Fibroblast of lung (primary cell): ENCODE data around the gene FNDC3B. TPM values are rescaled to one million over a fixed set of nuclear protein-coding genes. Genes with fewer than 3 reads are reported as not detected.
A peak's percentile ranks its signal among the peaks of the same experiment; 100 is the strongest.

ENCODE experiments used
- DNase-seq, 2 donors: peaks; one replicate each; pipeline versions ENCODE4 v3.0.0 to v3.0.0-alpha.2; 2010; ENCODE audit warnings: low read depth in 2 of 2
- H2AFZ ChIP-seq: 2 replicates; pipeline ENCODE4 v1.5.1; 2012; ENCODE audit warnings: low read length, control low read depth, inconsistent platforms
- H3K27ac ChIP-seq: 2 replicates; pipeline ENCODE4 v1.5.1; 2011; ENCODE audit warnings: low read length, control low read depth; ENCODE audit not compliant: insufficient read depth
- H3K27me3 ChIP-seq: 2 replicates; pipeline ENCODE4 v1.5.1; 2011; ENCODE audit warnings: mild to moderate bottlenecking, low read length; ENCODE audit not compliant: control insufficient read depth, insufficient read depth
- H3K36me3 ChIP-seq: 2 replicates; pipeline ENCODE4 v1.5.1; 2011; ENCODE audit warnings: low read length; ENCODE audit not compliant: control insufficient read depth, insufficient read depth
- H3K4me1 ChIP-seq: 2 replicates; pipeline ENCODE4 v1.5.1; 2011; ENCODE audit warnings: low read length; ENCODE audit not compliant: control insufficient read depth, insufficient read depth; ENCODE audit errors: extremely low read depth
- H3K4me2 ChIP-seq: 2 replicates; pipeline ENCODE4 v1.5.1; 2011; ENCODE audit warnings: low read length, control low read depth; ENCODE audit not compliant: insufficient read depth; ENCODE audit errors: extremely low read depth
- H3K4me3 ChIP-seq, 4 experiments: fragments of 200-600 bp in 1 of 4; sonication (generic) in 1 of 4; replicated peaks in 1 of 4; 2 replicates each; pipeline ENCODE4 v1.5.1; 2011 to 2016; ENCODE audit warnings: low read length in 4 of 4, low read depth in 3 of 4, mild to moderate bottlenecking in 3 of 4, control low read depth in 2 of 4, inconsistent platforms in 1 of 4, mixed read lengths in 1 of 4; ENCODE audit not compliant: insufficient read depth in 1 of 4; ENCODE audit errors: control extremely low read depth in 1 of 4
- H3K79me2 ChIP-seq: 2 replicates; pipeline ENCODE4 v1.5.1; 2012; ENCODE audit warnings: mild to moderate bottlenecking, low read length, inconsistent platforms; ENCODE audit not compliant: control insufficient read depth, insufficient read depth
- H3K9ac ChIP-seq: 2 replicates; pipeline ENCODE4 v1.5.1; 2011; ENCODE audit warnings: mild to moderate bottlenecking, low read length, control low read depth; ENCODE audit not compliant: insufficient read depth
- H3K9me3 ChIP-seq: 2 replicates; pipeline ENCODE4 v1.5.1; 2012; ENCODE audit warnings: low read depth, low read length; ENCODE audit not compliant: control insufficient read depth, insufficient read depth
- H4K20me1 ChIP-seq: 2 replicates; pipeline ENCODE4 v1.5.1; 2011; ENCODE audit warnings: low read length; ENCODE audit not compliant: control insufficient read depth, insufficient read depth; ENCODE audit errors: extremely low read depth
- EZH2 ChIP-seq: IDR thresholded peaks from 2 replicates; pipeline ENCODE4 v1.5.1; 2012; ENCODE audit warnings: low read length, control low read depth, mild to moderate bottlenecking; ENCODE audit errors: missing control alignments
- polyA plus RNA-seq, 2 donors: library from polyadenylated mRNA; depleted of rRNA in 1 of 2; stranded (reverse) in 1 of 2; unstranded in 1 of 2; fragments of >200 nt; gene quantifications; 2 replicates each; pipeline ENCODE4 v1.2.1, GENCODE V29; 2011 to 2012; ENCODE audit warnings: missing spikeins in 1 of 2
- total RNA-seq: library from RNA; depleted of rRNA; stranded (reverse); fragments of >200 nt; gene quantifications from 2 replicates; pipeline ENCODE4 v1.2.1, GENCODE V29; 2014
- TF ChIP-seq, protein P1 (sequence below), 2 donors: IDR thresholded peaks in 1 of 2; conservative IDR thresholded peaks in 1 of 2; 1 replicate in 1 of 2; 2 replicates in 1 of 2; pipeline ENCODE4 v1.5.1; 2011 to 2012; ENCODE audit warnings: low read length in 2 of 2, control low read depth in 1 of 2, inconsistent platforms in 1 of 2, low read depth in 1 of 2, mild to moderate bottlenecking in 1 of 2

The FNDC3B gene
- total and polyA plus RNA-seq, 2 donors (not counting 1 experiment from before 2014, with no cell fraction given) = 26.1 to 76.8 TPM

DNA sequence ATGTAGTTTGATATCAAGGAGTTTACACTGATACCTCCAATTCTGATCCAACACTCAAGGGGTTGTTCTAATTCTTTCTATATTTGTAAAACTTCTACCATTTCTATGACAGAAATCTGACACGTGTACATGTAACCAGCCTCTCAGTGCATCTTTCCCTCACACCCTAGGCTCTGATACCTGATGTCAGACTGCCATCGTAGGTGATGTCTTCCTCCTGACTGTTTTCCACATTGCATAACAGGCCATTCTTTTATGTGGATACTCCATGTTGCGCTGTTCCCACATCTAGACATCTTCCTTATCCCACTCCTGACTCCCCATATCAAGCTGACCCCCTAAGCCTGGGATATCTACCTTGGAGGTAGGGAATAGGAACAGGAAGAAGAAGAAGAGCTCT is 159.1 kb downstream of the FNDC3B start:
- H3K9me3 ChIP-seq = no peaks in the 10 kb centered on the region
- DNase-seq = no peak
- no peak overlapping the region for H3K4me3 ChIP-seq
- H3K4me1 ChIP-seq = peaks cover 22% of the 10 kb centered on the region
- TF ChIP-seq EZH2 = no peak
- TF ChIP-seq, protein P1, sequence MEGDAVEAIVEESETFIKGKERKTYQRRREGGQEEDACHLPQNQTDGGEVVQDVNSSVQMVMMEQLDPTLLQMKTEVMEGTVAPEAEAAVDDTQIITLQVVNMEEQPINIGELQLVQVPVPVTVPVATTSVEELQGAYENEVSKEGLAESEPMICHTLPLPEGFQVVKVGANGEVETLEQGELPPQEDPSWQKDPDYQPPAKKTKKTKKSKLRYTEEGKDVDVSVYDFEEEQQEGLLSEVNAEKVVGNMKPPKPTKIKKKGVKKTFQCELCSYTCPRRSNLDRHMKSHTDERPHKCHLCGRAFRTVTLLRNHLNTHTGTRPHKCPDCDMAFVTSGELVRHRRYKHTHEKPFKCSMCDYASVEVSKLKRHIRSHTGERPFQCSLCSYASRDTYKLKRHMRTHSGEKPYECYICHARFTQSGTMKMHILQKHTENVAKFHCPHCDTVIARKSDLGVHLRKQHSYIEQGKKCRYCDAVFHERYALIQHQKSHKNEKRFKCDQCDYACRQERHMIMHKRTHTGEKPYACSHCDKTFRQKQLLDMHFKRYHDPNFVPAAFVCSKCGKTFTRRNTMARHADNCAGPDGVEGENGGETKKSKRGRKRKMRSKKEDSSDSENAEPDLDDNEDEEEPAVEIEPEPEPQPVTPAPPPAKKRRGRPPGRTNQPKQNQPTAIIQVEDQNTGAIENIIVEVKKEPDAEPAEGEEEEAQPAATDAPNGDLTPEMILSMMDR (conservative IDR thresholded peaks at IDR 0.05 in 1 of 2, IDR thresholded peaks at IDR 0.05 in 1 of 2; ENCODE audit: low read depth in 1 of 2, low read length in 2 of 2) = no peak
- no peak overlapping the region for H3K4me2 ChIP-seq
- no peaks in the 10 kb centered on the region for H3K27me3 ChIP-seq
- H3K79me2 ChIP-seq = peaks cover 49% of the 10 kb centered on the region
- H3K9ac ChIP-seq = no peak overlapping the region
- no peaks in the 10 kb centered on the region for H4K20me1 ChIP-seq
- H3K27ac ChIP-seq = no peak overlapping the region
- H2AFZ ChIP-seq = no peak overlapping the region
- H3K36me3 ChIP-seq = no peaks in the 10 kb centered on the region

DNA sequence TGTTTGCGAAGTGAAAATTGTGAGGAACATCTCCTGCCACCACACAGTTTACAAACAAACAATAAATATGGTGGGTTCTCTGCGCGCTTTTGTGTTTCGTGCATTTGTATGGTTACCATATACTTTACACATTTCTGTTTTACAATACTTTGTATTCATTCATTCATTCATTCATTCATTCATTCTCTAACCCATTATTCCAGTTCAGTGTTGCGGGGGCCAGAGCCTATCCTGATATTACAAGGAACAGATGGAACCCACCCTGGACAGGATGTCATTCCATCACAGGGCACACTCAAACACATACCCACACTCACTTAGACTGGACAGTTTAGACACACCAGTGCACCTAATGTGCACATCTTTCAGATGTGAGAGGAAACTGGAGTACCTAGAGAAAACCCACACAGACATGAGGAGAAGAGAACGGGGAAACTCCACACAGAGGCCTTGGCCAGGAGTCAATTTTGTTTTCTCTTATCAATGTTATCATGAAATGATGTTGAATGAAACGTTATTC is 160.5 kb downstream of the FNDC3B start:
- no peaks in the 10 kb centered on the region for H3K36me3 ChIP-seq
- DNase-seq = no peak
- no peak overlapping the region for H3K4me3 ChIP-seq
- no peaks in the 10 kb centered on the region for H4K20me1 ChIP-seq
- peak overlapping the region; percentile 20 for H3K27ac ChIP-seq
- no peaks in the 10 kb centered on the region for H3K9me3 ChIP-seq
- H3K9ac ChIP-seq = no peak overlapping the region
- peaks cover 51% of the 10 kb centered on the region for H3K79me2 ChIP-seq
- TF ChIP-seq, protein P1 (conservative IDR thresholded peaks at IDR 0.05 in 1 of 2, IDR thresholded peaks at IDR 0.05 in 1 of 2; ENCODE audit: low read depth in 1 of 2, low read length in 2 of 2) = no peak
- TF ChIP-seq EZH2 = no peak
- H3K4me2 ChIP-seq = no peak overlapping the region
- H2AFZ ChIP-seq = no peak overlapping the region
- H3K27me3 ChIP-seq = no peaks in the 10 kb centered on the region
- peaks cover 23% of the 10 kb centered on the region for H3K4me1 ChIP-seq

DNA sequence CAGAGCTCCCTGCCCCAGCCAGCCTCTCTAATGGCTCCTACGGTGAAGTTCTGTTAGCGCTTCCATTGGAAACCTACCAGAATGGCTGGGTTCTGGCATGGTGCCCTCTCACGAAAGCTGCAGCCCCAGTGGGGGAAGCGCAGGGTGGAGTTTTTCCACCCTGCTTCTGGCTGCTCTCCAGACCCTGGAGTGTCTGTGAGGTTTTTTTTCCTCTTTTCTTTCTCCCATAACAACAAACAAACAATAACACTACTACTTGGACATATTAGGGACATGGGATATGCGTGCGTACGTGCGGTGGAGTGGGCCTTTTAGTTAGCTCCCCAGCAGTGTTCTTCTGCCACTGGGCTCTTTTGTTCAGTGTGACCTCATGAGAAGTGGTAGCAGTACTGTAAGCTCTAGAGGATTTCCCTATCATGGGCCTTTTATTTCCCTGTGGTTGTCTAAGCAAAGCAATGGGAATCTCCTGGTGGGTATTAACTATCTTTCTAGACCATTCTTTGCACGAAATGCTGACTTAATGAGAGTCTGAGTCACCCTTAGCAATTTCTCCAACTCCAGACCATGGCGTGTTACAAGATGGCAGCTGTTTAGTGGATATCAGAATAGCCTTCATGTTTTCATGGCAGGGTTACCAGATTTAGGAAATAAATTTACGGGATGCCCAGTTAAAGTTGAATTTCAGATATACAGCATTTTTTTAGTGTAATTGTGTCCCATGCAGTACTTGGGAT is 161.9 kb downstream of the FNDC3B start:
- peak; percentile 94 to 98 for DNase-seq
- Histone ChIP-seq H3K4me3 (no peak overlapping the region), H4K20me1 (no peaks in the 10 kb centered on the region), H3K27ac (peak overlapping the region; percentile 90), H3K9ac (no peak overlapping the region), H3K36me3 (no peaks in the 10 kb centered on the region), H2AFZ (no peak overlapping the region), H3K27me3 (no peaks in the 10 kb centered on the region), H3K4me2 (peak overlapping the region; percentile 58), H3K9me3 (no peaks in the 10 kb centered on the region), H3K4me1 (peaks cover 23% of the 10 kb centered on the region), H3K79me2 (peaks cover 57% of the 10 kb centered on the region)
- TF ChIP-seq, protein P1 (conservative IDR thresholded peaks at IDR 0.05 in 1 of 2, IDR thresholded peaks at IDR 0.05 in 1 of 2; ENCODE audit: low read depth in 1 of 2, low read length in 2 of 2) = no peak
